ENCODE measurements around the gene UQCRQ. TPM values are rescaled to one million over a fixed set of nuclear protein-coding genes. Genes with fewer than 3 reads are reported as not detected.

The UQCRQ gene
- polyA plus RNA-seq, 2 of the 4 experiments (the other 2 are of a cell fraction): 441 to 500 TPM

GRCh38 chr5:132817011-132817410, 49.4 kb upstream of the UQCRQ start:
- 23% methylated on average over 1 of the region's 1 CpG for WGBS (ENCODE audit: missing lambda C conversion rate)
- Histone ChIP-seq H3K4me1 (0 out of 3 replicates have a peak, but pooled peaks cover 3% of the 10 kb centered on the region), H3K4me3 (no peak overlapping the region), H3K4me2 (no peak overlapping the region), H3K27ac (no peak overlapping the region), H3K9me3 (no peaks in the 10 kb centered on the region)
- DNase-seq (ENCODE audit: low read depth in 1 of 2, low spot score in 1 of 2) (no peak), ATAC-seq (no peak), FAIRE-seq (no peak)
- CTCF ChIA-PET: interaction anchor here (1.0 to 7.8 kb wide), 7 partner anchors 8 to 432 kb away, joined by 3 to 87 read pairs (median 46); partner anchors contain the start of genes CCNI2 and SHROOM1
- POLR2A ChIA-PET: no interaction called here
- no peak for TF ChIP-seq ZC3H11A (IDR thresholded peaks at IDR 0.05)
- TF ChIP-seq HOXB13 (CRISPR knock-in tag; IDR thresholded peaks at IDR 0.05; ENCODE audit: low read depth): no peak
- no peak for TF ChIP-seq HOXA7 (CRISPR knock-in tag; IDR thresholded peaks at IDR 0.05)
- TF ChIP-seq, protein P1, sequence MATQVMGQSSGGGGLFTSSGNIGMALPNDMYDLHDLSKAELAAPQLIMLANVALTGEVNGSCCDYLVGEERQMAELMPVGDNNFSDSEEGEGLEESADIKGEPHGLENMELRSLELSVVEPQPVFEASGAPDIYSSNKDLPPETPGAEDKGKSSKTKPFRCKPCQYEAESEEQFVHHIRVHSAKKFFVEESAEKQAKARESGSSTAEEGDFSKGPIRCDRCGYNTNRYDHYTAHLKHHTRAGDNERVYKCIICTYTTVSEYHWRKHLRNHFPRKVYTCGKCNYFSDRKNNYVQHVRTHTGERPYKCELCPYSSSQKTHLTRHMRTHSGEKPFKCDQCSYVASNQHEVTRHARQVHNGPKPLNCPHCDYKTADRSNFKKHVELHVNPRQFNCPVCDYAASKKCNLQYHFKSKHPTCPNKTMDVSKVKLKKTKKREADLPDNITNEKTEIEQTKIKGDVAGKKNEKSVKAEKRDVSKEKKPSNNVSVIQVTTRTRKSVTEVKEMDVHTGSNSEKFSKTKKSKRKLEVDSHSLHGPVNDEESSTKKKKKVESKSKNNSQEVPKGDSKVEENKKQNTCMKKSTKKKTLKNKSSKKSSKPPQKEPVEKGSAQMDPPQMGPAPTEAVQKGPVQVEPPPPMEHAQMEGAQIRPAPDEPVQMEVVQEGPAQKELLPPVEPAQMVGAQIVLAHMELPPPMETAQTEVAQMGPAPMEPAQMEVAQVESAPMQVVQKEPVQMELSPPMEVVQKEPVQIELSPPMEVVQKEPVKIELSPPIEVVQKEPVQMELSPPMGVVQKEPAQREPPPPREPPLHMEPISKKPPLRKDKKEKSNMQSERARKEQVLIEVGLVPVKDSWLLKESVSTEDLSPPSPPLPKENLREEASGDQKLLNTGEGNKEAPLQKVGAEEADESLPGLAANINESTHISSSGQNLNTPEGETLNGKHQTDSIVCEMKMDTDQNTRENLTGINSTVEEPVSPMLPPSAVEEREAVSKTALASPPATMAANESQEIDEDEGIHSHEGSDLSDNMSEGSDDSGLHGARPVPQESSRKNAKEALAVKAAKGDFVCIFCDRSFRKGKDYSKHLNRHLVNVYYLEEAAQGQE (IDR thresholded peaks at IDR 0.05): no peak
- TF ChIP-seq PBX3 (IDR thresholded peaks at IDR 0.05): no peak
- TF ChIP-seq HEYL (CRISPR knock-in tag; IDR thresholded peaks at IDR 0.05): no peak
- no peak for TF ChIP-seq CBX2 (IDR thresholded peaks at IDR 0.05; ENCODE audit: borderline replicate concordance, low read depth)

GRCh38 chr5:132819468-132819867, 47.0 kb upstream of the UQCRQ start:
- 80% methylated on average over 26 of the region's 26 CpGs for WGBS (ENCODE audit: missing lambda C conversion rate)
- CTCF ChIA-PET: interaction anchor here (0.5 to 7.8 kb wide), 57 partner anchors 7 to 629 kb away, joined by 3 to 87 read pairs (median 4); partner anchors contain the start of genes CCNI2, IL13 and SHROOM1
- no peak overlapping the region for H3K4me3 ChIP-seq

More at GRCh38 chr5:132819468-132819867, 47.0 kb upstream of the UQCRQ start:
- H3K4me2 ChIP-seq: no peak overlapping the region
- FAIRE-seq (no peak), DNase-seq (ENCODE audit: low read depth in 1 of 2, low spot score in 1 of 2) (no peak), ATAC-seq (no peak)
- TF ChIP-seq POLR2A (IDR thresholded peaks at IDR 0.05; ENCODE audit: low read length): no peak
- TF ChIP-seq, protein P2, sequence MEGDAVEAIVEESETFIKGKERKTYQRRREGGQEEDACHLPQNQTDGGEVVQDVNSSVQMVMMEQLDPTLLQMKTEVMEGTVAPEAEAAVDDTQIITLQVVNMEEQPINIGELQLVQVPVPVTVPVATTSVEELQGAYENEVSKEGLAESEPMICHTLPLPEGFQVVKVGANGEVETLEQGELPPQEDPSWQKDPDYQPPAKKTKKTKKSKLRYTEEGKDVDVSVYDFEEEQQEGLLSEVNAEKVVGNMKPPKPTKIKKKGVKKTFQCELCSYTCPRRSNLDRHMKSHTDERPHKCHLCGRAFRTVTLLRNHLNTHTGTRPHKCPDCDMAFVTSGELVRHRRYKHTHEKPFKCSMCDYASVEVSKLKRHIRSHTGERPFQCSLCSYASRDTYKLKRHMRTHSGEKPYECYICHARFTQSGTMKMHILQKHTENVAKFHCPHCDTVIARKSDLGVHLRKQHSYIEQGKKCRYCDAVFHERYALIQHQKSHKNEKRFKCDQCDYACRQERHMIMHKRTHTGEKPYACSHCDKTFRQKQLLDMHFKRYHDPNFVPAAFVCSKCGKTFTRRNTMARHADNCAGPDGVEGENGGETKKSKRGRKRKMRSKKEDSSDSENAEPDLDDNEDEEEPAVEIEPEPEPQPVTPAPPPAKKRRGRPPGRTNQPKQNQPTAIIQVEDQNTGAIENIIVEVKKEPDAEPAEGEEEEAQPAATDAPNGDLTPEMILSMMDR (IDR thresholded peaks at IDR 0.05): no peak
- TF ChIP-seq, protein P1 (IDR thresholded peaks at IDR 0.05): no peak
- no peak for TF ChIP-seq NFE2L2 (conservative IDR thresholded peaks at IDR 0.05; ENCODE audit: low read length)
- TF ChIP-seq ZSCAN20 (CRISPR knock-in tag; IDR thresholded peaks at IDR 0.05): no peak
- no peak for TF ChIP-seq ATOH8 (CRISPR knock-in tag; IDR thresholded peaks at IDR 0.05; ENCODE audit: low read depth)
- no peak for TF ChIP-seq ZFP36 (IDR thresholded peaks at IDR 0.05; ENCODE audit: borderline replicate concordance, partially characterized antibody)
- no peak for TF ChIP-seq RNF2 (IDR thresholded peaks at IDR 0.05; ENCODE audit: borderline replicate concordance, low read depth)
- TF ChIP-seq, protein P3, sequence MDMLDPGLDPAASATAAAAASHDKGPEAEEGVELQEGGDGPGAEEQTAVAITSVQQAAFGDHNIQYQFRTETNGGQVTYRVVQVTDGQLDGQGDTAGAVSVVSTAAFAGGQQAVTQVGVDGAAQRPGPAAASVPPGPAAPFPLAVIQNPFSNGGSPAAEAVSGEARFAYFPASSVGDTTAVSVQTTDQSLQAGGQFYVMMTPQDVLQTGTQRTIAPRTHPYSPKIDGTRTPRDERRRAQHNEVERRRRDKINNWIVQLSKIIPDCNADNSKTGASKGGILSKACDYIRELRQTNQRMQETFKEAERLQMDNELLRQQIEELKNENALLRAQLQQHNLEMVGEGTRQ (IDR thresholded peaks at IDR 0.05): no peak
- no peak for TF ChIP-seq RARB (CRISPR knock-in tag; IDR thresholded peaks at IDR 0.05)
- TF ChIP-seq JUN (IDR thresholded peaks at IDR 0.05): no peak
- TF ChIP-seq CBX2 (IDR thresholded peaks at IDR 0.05; ENCODE audit: borderline replicate concordance, low read depth): no peak
- TF ChIP-seq JUNB (IDR thresholded peaks at IDR 0.05): no peak
- TF ChIP-seq EHMT2 (IDR thresholded peaks at IDR 0.05; ENCODE audit: low read depth): no peak
- TF ChIP-seq EHF (CRISPR knock-in tag; IDR thresholded peaks at IDR 0.05): no peak
- TF ChIP-seq MAZ (IDR thresholded peaks at IDR 0.05; ENCODE audit: borderline replicate concordance, low read depth, low read length): no peak
- TF ChIP-seq FOXS1 (CRISPR knock-in tag; IDR thresholded peaks at IDR 0.05): no peak
- H3K27ac ChIP-seq: no peak overlapping the region
- H3K4me1 ChIP-seq: 0 out of 3 replicates have a peak, but pooled peaks cover 3% of the 10 kb centered on the region
- no peaks in the 10 kb centered on the region for H3K9me3 ChIP-seq
- POLR2A ChIA-PET: interaction anchor here (1.0 to 1.5 kb wide), 3 partner anchors 47 to 322 kb away, joined by 3 to 9 read pairs (median 4); partner anchors contain the start of genes GDF9 and UQCRQ

Data from A549 (cell line).